HPDE6-E6E7 (cell line): ENCODE measurements around the gene SEPTIN6.

Experiments used
- DNase-seq: peaks from one replicate; pipeline ENCODE4 v3.0.0; 2011; ENCODE audit warnings: missing footprints; ENCODE audit errors: extremely low spot score

The SEPTIN6 gene

DNA sequence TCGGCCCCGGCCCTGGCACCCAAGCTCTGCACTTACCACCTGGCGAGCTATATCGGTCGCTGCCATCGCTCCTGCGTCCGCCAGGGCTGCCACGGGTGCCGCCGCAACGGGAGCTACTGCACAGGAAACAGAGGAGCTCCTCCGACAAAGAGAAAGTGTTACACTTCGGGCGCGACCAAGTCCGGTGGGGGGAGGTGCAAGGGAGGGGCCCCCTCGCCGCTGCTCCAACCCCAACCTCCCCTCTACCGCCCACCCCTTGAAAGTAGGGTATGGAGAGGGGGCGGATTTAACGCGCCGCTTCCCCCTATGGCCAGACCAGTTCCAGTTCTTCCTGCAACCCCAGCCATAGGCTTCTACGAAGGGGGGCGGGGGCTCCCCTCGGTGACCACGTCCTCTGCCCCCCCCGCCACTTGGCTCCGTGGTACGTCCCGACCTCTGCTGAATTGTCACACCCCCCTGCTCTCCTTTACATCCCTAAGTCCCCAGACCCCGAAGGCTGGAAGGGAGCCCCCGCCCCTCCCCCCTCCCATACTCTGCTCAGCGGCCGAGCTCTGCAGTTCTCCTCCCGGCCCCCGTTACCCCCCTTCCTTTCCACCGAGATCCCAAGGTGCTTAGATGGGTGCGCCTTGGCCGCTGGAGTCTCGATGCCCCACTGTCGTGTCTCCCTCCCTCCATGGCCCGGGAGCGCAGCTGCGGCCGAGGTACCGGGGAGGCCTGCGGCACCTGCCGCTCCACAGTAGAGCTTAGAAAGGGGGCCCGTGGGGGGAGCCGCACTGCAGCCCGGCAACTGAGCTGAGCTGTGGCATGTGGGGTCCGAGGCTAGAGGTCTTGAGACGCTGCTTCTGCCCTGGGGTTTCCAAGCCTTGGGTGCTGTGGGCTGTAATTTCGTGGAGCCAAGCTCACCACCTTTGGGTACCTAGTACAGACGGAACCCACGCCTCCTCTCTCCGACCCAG lies at the start of gene SEPTIN6:
SEPTIN6 (minus strand) TSS at position 129 of the 956 bp plus-strand sequence; CDS start at position 66, 63 bp downstream.
- peak; percentile 21 for DNase-seq

DNA sequence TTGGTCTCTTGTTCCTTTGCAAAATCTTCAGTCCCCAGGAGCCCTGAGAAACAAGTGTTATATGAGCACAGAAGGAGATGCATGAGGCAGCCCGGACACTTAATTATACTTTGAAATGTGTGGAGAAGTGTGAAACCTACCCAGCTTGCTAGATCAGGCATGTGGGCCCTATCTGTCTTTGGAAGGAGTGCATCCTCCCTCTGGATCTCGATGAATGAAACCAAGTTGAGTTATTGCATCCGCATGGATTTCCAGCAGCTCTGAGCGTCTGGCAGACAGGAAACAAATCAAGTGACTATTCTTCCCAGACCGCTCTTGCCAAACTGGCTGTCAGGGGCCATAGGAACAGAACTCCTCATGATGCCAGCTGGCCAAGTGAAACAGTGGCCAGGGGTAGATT lies 45.8 kb upstream of the SEPTIN6 start:
- DNase-seq, result no peak

DNA sequence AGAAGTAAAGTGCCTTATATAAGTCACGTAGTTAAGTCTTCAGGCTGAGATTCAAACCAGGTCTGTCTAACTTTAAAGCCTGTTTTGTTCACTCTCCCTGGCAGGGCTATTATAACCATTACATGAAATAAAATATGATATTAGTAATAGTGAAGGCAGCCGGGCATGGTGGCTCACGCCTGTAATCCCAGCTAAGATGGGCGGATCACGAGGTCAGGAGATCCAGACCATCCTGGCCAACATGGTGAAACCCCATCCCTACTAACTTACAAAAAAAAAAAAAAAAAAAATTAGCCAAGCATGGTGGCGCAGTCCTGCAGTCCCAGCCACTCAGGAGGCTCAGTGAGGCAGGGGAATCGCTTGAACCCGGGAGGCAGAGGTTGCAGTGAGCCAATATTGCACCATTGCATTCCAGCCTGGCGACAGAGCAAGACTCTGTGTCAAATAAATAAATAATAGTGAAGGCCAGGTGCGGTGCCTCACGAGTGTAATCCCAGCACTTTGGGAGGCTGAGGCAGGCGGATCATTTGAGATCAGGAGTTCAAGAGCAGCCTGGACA lies 43.3 kb upstream of the SEPTIN6 start:
- DNase-seq, result no peak

DNA sequence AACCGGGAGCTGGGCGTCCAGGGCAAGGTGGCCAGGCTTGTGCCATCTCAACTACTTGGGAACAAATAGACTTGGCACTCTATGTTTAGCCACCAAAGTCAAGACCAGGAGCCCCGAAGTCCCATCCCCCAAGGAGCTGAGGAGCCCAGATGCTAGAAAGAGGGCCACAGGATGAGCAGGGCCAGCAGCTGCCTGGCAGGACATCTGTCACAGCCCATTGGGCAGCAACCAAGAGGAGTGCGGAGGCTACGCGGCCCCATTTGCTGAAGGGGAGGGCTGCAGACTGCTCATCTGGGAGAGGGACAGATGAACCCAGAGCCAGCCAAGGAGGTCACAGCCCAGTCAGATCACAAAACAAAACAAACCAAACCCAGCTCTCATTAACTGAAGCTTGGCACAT lies 42.5 kb upstream of the SEPTIN6 start:
- no peak for DNase-seq

DNA sequence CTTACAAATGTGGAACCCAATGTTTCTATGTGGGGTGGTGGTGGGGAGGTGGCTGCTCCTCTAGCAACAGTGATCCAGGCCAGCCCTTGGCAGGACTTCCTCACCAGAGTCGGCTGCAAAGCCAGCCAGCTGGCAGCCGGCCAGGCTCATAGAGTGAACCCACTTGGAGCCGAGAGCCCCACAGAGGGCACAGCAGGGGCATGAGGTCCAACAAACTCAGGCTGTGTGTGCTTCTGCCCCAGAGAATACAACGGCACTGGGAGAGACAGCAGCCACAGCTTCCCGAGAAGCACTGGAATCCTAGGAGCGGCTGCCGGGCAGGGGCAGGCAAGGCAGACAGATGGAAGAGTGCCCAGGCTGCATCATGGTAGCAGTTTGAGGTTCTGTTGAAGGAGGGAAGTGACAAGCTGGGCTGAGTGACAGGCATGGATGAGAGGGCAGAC lies 42.0 kb upstream of the SEPTIN6 start:
- no peak for DNase-seq

DNA sequence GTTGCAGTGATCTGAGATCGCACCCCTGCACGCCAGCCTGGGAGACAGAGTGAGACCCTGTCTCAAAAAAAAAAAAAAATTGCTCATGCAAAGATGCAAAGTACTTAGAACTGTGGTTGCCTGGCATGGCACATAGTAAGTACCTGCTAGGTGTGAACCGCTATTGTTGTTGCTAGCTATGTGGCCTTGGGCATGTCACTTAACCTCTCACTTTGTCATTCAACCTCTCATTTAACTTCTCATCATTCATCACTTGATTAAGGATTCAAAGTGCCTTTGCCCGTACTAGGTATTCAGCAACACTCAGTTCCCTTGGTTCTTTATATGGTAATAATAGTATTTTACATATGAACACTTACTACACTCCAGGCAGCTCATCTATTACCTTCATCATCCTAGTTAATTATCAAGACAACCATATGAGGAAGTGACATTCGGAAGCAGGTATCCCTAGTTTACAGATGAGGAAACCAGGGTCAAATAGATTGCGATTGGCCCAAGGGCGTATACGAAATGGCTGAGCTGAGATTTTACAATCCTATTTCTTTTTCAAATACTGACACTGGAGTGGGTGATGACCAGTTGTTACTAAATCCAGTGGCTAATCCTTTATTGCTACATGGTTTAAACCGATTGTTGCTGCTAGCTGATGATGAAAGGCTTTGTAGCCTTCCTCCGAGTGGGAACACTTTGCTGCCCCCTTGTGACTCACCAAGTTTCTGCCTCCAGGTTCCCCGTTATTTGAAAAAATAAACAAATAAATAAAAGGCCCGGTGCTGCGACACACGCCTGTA lies 36.6 kb upstream of the SEPTIN6 start:
- no peak for DNase-seq

DNA sequence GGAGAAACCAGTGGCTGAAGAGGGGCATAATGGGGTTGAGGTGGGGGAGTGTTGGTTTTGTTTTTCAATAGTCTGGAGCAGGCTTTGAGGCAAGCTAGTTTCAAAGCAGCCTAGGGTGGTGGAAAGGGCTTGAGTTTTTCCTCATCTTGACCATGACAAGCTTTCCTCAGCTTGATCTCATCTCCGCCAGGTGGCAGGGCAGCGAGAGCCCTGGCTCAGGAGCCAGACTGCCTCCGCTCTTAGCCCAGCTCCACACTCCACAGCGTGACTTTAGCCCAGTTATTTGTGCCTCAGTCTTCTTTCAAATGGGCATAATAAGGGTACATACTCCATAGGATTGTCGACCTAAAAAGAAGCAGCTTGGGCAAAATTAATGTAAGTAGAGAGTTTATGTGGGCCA lies 35.5 kb upstream of the SEPTIN6 start:
- no peak for DNase-seq

DNA sequence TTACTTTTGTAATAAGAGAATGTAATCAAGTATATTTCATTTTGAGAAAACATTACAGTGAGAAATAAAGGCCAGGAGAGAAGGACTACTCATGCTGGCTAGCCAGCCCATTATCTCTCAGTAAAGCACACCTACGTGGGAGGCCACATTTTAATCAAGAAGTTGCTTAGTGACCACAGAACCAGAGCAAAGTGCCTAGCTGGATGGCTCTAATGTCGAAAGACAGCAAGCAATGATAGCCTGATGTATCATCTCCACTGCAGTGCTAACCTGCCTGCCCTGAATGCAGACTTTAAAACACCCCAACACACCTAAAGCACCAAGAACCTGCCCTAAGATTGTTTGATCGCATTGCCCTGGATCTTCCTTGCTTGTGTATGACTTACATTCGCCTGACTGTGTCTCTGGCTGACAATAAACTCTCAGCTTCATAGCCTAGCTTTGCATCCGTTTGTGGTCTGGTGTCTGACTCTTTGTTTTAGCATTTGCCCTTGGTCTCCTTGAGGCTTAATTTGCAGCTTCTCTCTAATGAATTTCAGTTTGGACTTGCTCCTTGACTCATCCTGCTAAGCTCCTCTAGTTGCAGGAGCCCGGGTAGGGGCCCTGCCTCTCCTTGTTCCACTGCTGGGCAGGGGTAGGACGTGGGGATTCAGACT lies 34.1 kb upstream of the SEPTIN6 start:
- no peak for DNase-seq

DNA sequence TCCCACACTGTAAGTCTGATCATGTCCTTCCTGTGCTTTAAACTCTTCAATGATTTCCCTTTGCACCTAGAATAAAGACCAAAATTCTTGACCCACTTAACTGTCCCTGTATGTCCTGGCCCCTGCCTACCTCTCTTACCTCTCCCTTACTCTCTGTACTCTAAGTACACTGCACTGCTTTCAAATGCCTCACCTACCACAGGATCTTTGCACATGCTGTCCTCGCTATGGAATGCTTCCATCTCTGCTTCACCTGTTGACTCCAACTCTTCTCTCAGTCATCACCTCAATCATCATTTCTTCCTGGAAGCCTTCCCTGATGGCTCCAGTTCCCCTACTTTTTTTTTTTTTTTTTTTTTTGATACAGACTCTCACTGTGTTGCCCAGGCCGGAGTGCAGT lies 29.0 kb upstream of the SEPTIN6 start:
- DNase-seq, result no peak

DNA sequence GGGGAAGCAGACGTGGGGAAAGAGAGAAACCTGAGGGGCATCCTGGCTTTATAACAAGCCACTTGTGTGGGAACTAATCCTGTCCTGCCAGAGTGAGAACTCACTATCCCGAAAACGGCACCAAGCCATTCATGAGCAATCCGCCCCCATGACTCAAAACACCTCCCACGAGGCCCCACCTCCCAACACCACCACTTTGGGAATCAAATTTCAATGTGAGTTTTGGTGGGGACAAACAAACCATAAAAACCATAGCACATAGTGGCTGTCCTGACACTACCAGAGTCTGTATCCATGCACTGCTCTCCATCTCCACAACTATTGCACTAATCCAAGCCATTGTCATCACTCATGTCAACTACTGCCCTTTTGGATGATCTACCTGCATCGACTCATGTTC lies 28.5 kb upstream of the SEPTIN6 start:
- no peak for DNase-seq

DNA sequence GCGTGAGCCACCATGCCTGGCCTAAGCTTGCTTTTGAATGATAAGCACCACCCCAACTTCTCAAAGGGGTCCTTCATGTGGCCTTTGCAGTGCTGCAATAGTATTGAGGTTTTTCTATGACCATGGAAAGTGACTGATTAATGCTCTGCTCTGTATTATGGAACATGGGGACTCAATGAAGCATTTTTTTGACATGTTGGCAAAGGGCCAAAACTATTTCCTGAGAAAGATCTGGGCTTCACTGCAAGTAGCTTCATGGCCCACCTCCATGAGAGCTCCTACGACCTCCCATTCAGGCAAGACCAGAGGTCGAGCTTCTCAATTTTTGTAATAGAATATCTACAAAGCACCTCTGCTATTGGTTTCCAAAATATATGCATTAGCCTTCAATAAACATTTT lies 16.7 kb upstream of the SEPTIN6 start:
- no peak for DNase-seq

DNA sequence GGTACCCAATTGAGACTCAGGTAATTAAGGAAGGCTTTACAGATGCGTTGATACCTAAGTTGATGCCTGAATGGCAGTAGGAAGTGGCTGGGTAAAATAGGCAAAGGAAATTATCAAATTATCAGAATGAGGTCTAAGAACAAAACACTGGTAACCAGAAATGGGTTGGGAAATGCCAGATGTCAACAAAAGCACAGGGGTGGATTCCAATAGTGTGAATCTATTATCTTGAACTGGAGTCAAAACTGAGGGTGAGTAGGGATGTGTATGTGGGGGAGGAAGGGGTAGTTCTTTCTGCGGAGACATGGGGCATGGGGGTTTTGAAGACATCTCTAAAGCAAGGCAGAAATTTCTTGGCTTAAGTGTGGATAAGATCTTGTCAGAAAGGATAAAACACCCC lies 16.0 kb upstream of the SEPTIN6 start:
- DNase-seq, result no peak

DNA sequence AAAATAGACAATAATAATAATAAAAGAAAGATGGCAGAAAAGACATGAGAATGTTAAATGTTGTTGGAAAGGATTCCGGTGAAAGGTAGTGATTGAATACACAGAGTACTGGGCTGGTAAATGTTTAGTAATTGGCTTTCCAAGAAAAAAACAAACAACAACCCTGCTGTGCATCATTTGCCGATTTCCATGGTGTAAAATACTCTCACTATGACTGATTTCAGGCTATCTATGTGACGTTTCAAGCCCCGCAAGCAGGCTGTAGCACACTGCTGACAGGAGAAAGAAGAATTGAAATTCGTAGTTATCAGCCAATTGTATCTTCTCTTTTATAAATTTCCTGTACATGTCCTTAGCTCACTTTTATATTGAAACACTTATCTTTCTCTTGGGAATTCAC lies 13.6 kb upstream of the SEPTIN6 start:
- no peak for DNase-seq

DNA sequence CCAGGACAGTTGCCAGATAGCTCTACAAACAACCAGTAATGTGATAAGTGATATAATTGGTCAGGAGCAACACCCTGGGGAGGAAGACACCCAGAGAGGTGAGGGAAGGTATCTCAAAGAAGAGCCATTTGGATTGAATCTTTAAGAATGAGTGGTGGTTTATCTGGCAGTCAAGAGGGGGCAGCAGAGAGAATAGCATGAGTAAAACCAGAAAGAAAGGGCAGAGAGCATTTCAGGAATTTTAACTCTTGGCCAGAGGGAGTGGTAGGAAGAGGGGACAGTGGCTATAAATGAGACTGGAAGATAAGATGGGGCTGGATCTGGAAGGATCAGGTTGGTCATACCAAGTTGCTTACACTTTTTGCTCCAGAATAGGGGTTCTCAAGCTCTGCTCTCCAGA lies 5.9 kb upstream of the SEPTIN6 start:
- DNase-seq, result no peak

DNA sequence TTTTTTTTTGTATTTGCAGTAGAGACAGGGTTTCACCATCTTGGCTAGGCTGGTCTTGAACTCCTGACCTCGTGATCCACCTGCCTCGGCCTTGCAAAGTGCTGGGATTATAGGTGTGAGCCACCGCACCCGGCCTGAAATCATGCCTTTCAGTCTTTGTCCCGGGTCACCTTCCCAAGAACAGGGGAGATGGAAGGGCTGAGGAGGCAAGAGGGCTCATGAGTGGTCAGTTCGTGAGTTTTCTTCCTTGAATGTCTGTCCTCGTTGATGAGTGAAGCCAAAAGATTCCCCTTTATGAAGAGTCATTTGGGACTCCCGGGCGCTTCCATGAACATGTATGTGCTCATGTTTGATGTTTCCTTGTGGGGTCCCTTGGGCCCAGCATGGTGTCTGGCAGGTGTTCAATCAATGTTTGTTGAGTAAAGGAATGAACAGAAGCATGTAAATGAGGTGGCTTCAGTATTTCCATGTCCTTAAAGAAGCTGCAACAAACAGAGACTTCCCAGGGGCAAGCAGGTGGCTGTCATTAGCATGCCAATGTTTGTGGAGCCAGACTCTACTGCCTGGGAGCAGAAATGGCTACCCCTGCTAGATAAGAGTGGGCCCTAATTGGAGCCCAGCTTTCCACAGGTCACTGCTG lies 3.4 kb upstream of the SEPTIN6 start:
- DNase-seq, result no peak

DNA sequence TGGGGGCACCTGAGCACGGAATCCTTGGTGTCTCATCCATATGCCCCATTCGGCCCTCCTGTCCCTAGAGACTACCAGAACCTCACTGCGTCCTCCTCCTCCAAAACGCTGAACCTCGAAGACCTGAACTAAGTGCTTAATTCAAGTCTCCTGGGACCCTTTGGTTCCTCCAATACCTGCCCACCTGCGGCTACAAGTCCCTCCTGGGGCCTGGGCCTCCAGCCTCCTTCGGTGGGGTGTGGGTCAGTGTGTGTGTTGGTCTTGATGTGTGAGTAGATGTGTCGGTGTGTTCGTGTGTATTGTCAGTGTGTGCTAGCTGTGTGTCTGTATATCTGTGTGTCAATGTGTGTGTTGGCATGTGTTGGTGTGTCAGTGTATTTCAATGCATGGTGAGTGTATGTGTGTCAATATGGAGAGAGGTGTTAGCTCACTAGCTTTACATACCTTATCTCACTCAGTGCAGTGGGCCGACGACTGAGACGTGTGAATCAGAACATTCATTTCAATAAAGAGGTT lies 2.6 kb upstream of the SEPTIN6 start:
- DNase-seq, result no peak

DNA sequence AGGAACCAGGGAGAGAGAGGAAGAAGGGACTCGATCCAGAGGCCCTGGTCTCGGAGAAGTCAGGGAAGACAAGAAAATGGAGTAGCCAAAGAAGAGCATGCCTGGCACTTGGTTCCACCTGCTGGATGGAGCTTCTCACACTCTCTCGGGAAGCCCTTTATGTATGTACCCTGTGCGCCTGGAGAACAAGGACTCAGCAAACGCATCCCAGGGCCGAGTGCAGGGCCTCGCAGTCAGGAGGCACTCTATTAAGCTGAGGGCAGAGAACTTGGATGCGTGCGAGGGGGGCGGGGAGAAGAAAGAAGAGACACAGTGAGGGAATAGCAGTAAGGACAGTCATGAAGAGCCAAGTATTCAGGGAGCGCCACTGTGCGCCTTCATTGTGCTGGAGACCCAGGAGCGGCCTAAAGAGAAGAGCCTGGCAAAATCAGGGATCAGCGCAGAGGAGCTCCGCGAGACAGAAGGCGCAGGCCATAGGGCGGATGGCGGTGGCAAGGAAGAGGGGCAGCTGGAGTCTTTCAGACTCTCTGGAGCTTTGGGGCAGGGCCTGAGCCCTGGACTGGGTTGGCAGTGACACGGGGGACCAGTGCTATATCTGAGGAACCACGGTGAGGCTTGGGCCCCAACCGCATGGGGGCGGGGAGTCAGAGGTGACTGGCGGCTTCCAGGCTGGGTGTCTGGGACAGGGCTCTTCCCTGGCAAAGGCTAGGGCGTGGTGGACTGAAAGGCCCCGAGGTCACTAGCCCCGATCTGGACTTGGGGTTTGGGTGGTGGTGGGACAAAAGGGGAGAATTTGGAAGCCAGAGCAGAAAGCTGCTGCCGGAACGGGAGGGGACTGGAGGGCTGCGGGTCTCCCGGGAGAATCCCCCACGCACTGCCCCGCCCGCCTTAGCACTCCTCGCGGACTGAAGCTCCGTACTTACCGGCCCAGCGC lies 1.9 kb upstream of the SEPTIN6 start:
- DNase-seq, result no peak

DNA sequence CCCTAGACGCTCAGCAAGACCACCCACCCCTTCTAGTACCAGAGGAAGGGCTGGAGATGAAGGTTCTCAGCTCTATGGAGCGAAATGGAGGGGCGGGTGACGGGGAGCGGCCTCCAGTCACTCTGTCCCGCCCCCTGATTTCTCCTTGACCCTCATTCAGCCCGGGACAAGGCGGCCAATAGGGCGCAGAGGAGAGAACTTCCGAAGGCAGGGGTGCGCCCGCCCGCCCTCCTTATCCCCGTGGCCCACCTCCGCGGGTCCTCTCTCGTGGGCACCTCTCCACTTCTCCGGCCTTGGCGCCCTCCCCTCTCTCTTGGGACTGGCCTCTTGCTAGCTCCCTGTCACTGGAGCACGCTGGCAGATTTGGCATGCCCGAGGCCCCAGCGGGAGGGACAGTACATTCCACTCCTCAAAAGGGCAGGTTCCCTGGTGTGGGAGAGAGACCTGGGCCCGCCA lies 1.1 kb upstream of the SEPTIN6 start:
- DNase-seq, result no peak

DNA sequence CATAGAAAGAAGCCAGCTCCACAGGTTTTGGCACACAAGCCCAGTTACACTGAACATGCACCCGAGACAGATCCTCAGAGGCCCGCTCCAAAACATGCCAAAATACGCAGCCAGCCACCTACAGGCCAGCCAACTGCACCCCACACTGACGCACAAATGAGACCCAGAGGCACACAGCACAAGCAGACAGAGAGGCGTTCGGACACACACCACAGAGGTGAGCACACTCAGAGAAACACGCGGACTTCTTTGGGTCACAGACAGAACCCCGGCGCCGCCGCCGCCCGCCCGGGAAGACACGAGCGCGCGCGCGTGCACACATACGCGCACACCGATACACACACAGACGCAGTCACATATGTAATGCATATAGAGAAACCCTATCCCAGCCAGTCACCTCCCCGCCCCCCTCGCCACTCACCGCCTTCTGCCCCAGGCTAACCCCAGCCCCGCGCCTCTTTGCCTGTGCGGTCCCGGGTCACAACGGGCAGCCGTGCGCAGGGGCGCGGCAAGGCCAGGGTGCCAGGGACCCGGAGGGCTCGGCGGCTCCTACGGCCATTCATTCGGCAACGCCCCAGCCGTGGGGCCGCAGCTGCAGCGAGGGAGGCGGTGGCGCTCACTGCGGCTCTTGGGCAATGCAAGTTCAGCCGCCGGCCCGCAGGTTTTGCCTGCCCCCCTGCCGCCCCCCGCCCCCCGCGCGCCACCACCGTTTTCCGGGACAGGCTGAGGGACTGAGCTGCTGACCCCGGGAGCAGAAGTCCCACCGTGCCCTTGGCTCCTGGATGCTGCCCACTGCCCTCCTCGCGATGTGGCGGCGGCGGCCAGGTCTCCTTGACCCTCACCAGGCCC lies 553 bp downstream of the SEPTIN6 start:
- DNase-seq, result no peak
